OCI-LY7 (cell line): Measurements from ENCODE around the gene PKNOX1. TPM values are rescaled to one million over a fixed set of nuclear protein-coding genes. Genes with fewer than 3 reads are reported as not detected.

Experiments
- BruUV-seq: library from RNA; stranded (reverse); fragments of 400-500 nt; replicated peaks from 2 replicates; lab custom pipeline; 2021; lab: Mats Ljungman, UMichigan
- CTCF ChIA-PET: fragments of 300-600 bp; sonication (Branson Sonifier 250); formaldehyde crosslinking; loops from one replicate; lab custom pipeline; 2022; ENCODE audit warnings: antibody characterized with exemption; ENCODE audit not compliant: unreplicated experiment; lab: Charles Lee
- POLR2A ChIA-PET: fragments of 300-600 bp; sonication (Branson Sonifier 250); formaldehyde crosslinking; loops from one replicate; lab custom pipeline; 2022; ENCODE audit warnings: antibody characterized with exemption; lab: Charles Lee
- DNase-seq: peaks from one replicate; pipeline ENCODE4 v3.0.0-alpha.2; 2015; ENCODE audit warnings: low spot score
- H2AFZ ChIP-seq: fragments of 200-600 bp; sonication (generic), shearing (Covaris generic); 2 replicates; pipeline ENCODE4 v1.6.1; 2014; ENCODE audit warnings: mild to moderate bottlenecking, antibody characterized with exemption, low read length, moderate library complexity
- H3K27ac ChIP-seq: fragments of 200-600 bp; sonication (generic); 2 replicates; pipeline ENCODE4 v1.5.1; 2014; ENCODE audit warnings: mixed run types, low read depth, mild to moderate bottlenecking, moderate library complexity, low read length, inconsistent platforms; ENCODE audit not compliant: poor library complexity, severe bottlenecking
- H3K36me3 ChIP-seq: fragments of 200-600 bp; sonication (generic); 2 replicates; pipeline ENCODE4 v1.6.1; 2014; ENCODE audit warnings: mild to moderate bottlenecking, antibody characterized with exemption, low read length, moderate library complexity, mixed read lengths; ENCODE audit not compliant: insufficient read depth
- H3K4me1 ChIP-seq: fragments of 200-600 bp; sonication (generic); 2 replicates; pipeline ENCODE4 v1.5.1; 2014; ENCODE audit warnings: mild to moderate bottlenecking, low read length; ENCODE audit not compliant: insufficient read depth, poor library complexity, severe bottlenecking
- H3K4me2 ChIP-seq: fragments of 200-600 bp; sonication (generic); 2 replicates; pipeline ENCODE4 v1.6.1; 2014; ENCODE audit warnings: mild to moderate bottlenecking, low read length
- H3K4me3 ChIP-seq: fragments of 200-600 bp; sonication (generic); 2 replicates; pipeline ENCODE4 v1.5.1; 2014; ENCODE audit warnings: mild to moderate bottlenecking, low read depth, low read length; ENCODE audit not compliant: poor library complexity, severe bottlenecking
- H3K79me2 ChIP-seq: fragments of 200-600 bp; sonication (generic); 2 replicates; pipeline ENCODE4 v1.6.1; 2016; ENCODE audit warnings: low read depth, mild to moderate bottlenecking, low read length, moderate library complexity, mixed read lengths; ENCODE audit not compliant: insufficient read depth
- H3K9me2 ChIP-seq: fragments of 200-600 bp; sonication (generic); 2 replicates; pipeline ENCODE4 v1.6.1; 2016; ENCODE audit warnings: mild to moderate bottlenecking, low read length, mixed read lengths; ENCODE audit not compliant: insufficient read depth
- H3K9me3 ChIP-seq: fragments of 200-600 bp; sonication (generic); 2 replicates; pipeline ENCODE4 v1.6.1; 2014; ENCODE audit warnings: mild to moderate bottlenecking, mixed run types, low read length, mixed read lengths
- H4K20me1 ChIP-seq: fragments of 200-600 bp; sonication (generic); 2 replicates; pipeline ENCODE4 v1.6.1; 2014; ENCODE audit warnings: mild to moderate bottlenecking, antibody characterized with exemption, low read length, moderate library complexity, mixed read lengths; ENCODE audit not compliant: insufficient read depth
- CTCF ChIP-seq: fragments of 200-600 bp; sonication (generic); conservative IDR thresholded peaks from 2 replicates; pipeline ENCODE4 v1.5.1; 2014; ENCODE audit warnings: mild to moderate bottlenecking, antibody characterized with exemption, low read length, moderate library complexity, mixed read lengths
- EZH2phosphoT487 ChIP-seq: fragments of 200-600 bp; sonication (generic); IDR thresholded peaks from 2 replicates; pipeline ENCODE4 v1.6.1; 2018; ENCODE audit warnings: low read depth, borderline replicate concordance, mild to moderate bottlenecking, mixed run types, antibody characterized with exemption, low read length, moderate library complexity, mixed read lengths
- intact Hi-C: fragments of 100-400 bp; cut with micrococcal nuclease; formaldehyde crosslinking; loops from one replicate; pipeline ENCODE4 v1.10.0; 2022; ENCODE audit not compliant: unreplicated experiment
- total RNA-seq, 2 experiments: library from RNA; depleted of rRNA in 1 of 2; stranded (reverse); fragments of >200 nt in 1 of 2; shearing (Covaris generic) in 1 of 2; gene quantifications; 2 replicates each; pipeline ENCODE4 v1.2.3, GENCODE V29; 2014 to 2022

The PKNOX1 gene
- total RNA-seq, 2 experiments from 2014 or later = 23.7 to 32.9 TPM

- Histone ChIP-seq H3K4me1 (peaks cover 35% of the 10 kb centered on the region), H4K20me1 (no peaks in the 10 kb centered on the region), H3K27ac (peak overlapping the region; percentile 35), H3K36me3 (peaks cover 62% of the 10 kb centered on the region), H2AFZ (no peak overlapping the region), H3K4me3 (no peak overlapping the region), H3K79me2 (no peaks in the 10 kb centered on the region), H3K4me2 (peak overlapping the region; percentile 33; the same call in 1 of the 2 replicates), H3K9me2 (no peaks in the 10 kb centered on the region), H3K9me3 (no peaks in the 10 kb centered on the region)
- TF ChIP-seq CTCF (no peak), EZH2phosphoT487 (no peak)
- intact Hi-C loops = loop anchor here (5.0 kb wide), 1 partner anchor 34 kb away; no protein-coding TSS in a partner anchor
- DNase-seq = peak; percentile 20
- CTCF ChIA-PET = no interaction called here
- BruUV-seq = no TSS peak
- POLR2A ChIA-PET = interaction anchor here (1.4 kb wide), 1 partner anchor 18 kb away, joined by 3 read pairs; no protein-coding TSS in a partner anchor
Observed at GRCh38 chr21:43015906-43016540, 41.7 kb downstream of the PKNOX1 start.

GRCh38 chr21:43016728-43017127 is 42.4 kb downstream of the PKNOX1 start:
- BruUV-seq = no TSS peak
- Histone ChIP-seq H3K9me2 (no peaks in the 10 kb centered on the region), H3K4me3 (no peak overlapping the region), H3K9me3 (no peaks in the 10 kb centered on the region), H3K4me2 (no peak overlapping the region), H2AFZ (no peak overlapping the region), H3K79me2 (no peaks in the 10 kb centered on the region), H4K20me1 (no peaks in the 10 kb centered on the region), H3K4me1 (peaks cover 40% of the 10 kb centered on the region), H3K36me3 (peaks cover 63% of the 10 kb centered on the region), H3K27ac (no peak overlapping the region)
- DNase-seq = no peak
- POLR2A ChIA-PET = interaction anchor here (1.1 to 1.4 kb wide), 2 partner anchors 13 to 17 kb away, joined by 3 read pairs; no protein-coding TSS in a partner anchor
- CTCF ChIA-PET = no interaction called here
- TF ChIP-seq CTCF = no peak
- no peak for TF ChIP-seq EZH2phosphoT487
- intact Hi-C loops = loop anchor here (5.0 kb wide), 1 partner anchor 34 kb away; no protein-coding TSS in a partner anchor

DNA sequence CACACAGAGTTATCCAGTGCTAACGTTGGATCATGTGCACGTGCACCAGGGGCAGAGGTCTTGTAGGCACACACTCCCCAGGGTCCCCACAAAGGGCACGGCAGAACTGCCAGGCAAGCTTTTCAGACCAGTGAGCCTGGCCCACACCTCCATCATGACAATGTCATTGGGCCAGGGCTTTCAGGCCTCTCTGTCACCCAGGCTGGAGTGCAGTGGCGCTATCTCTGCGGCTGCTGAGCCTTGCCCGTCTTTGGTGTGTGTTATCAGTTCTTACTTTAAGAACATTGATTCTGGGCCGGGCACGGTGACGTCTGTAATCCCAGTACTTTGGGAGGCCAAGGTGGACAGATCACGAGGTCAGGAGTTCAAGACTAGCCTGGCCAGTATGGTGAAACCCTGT is 44.2 kb downstream of the PKNOX1 start:
- H3K9me2 ChIP-seq = no peaks in the 10 kb centered on the region
- POLR2A ChIA-PET = no interaction called here
- peaks cover 51% of the 10 kb centered on the region for H3K36me3 ChIP-seq
- no peak overlapping the region for H2AFZ ChIP-seq
- H3K4me1 ChIP-seq = peaks cover 40% of the 10 kb centered on the region
- TF ChIP-seq EZH2phosphoT487 = no peak
- H3K27ac ChIP-seq = no peak overlapping the region
- H3K4me2 ChIP-seq = no peak overlapping the region
- H4K20me1 ChIP-seq = no peaks in the 10 kb centered on the region
- H3K79me2 ChIP-seq = no peaks in the 10 kb centered on the region
- H3K4me3 ChIP-seq = no peak overlapping the region
- DNase-seq = no peak
- CTCF ChIA-PET = no interaction called here
- no TSS peak for BruUV-seq
- no peaks in the 10 kb centered on the region for H3K9me3 ChIP-seq
- intact Hi-C loops = loop anchor here (5.0 kb wide), 1 partner anchor 36 kb away; no protein-coding TSS in a partner anchor
